GM23338 (cell line): ENCODE results near the gene COL15A1. TPM values are rescaled to one million over a fixed set of nuclear protein-coding genes. Genes with fewer than 3 reads are reported as not detected.

Experiments used
- ATAC-seq: fragments of 200-7000 bp; cut with Tn5 transposase; 3 replicates; pipeline ENCODE4 v1.9.1; 2020
- DNase-seq: peaks from one replicate; pipeline ENCODE4 v3.0.0-alpha.2; 2015; ENCODE audit warnings: low spot score
- H2AFZ ChIP-seq: fragments of 200-600 bp; sonication (generic); 2 replicates; pipeline ENCODE4 v1.8.0; 2016; ENCODE audit warnings: antibody characterized with exemption, mild to moderate bottlenecking, moderate library complexity
- H3F3A ChIP-seq: fragments of 200-600 bp; sonication (generic); replicated peaks from 2 replicates; pipeline ENCODE4 v1.8.0; 2017; ENCODE audit warnings: antibody characterized with exemption, mixed run types, low read depth
- H3K27ac ChIP-seq: fragments of 200-600 bp; sonication (generic); 2 replicates; pipeline ENCODE4 v1.6.1; 2016; ENCODE audit warnings: low read depth
- H3K27me3 ChIP-seq: fragments of 200-600 bp; sonication (generic); 2 replicates; pipeline ENCODE4 v1.8.0; 2016; ENCODE audit warnings: mild to moderate bottlenecking, mixed run types, moderate library complexity; ENCODE audit not compliant: insufficient read depth
- H3K36me3 ChIP-seq: fragments of 200-600 bp; sonication (generic); 2 replicates; pipeline ENCODE4 v1.8.0; 2016; ENCODE audit warnings: mild to moderate bottlenecking; ENCODE audit not compliant: insufficient read depth
- H3K4me1 ChIP-seq: fragments of 200-600 bp; sonication (generic); 2 replicates; pipeline ENCODE4 v1.8.0; 2016; ENCODE audit warnings: mild to moderate bottlenecking, moderate library complexity; ENCODE audit not compliant: insufficient read depth
- H3K4me2 ChIP-seq: fragments of 200-600 bp; sonication (generic); 2 replicates; pipeline ENCODE4 v1.7.1; 2017; ENCODE audit warnings: mixed run types
- H3K4me3 ChIP-seq: fragments of 200-600 bp; sonication (generic); 2 replicates; pipeline ENCODE4 v1.6.1; 2016; ENCODE audit warnings: mixed run types
- H3K79me2 ChIP-seq: fragments of 200-600 bp; sonication (generic); replicated peaks from 2 replicates; pipeline ENCODE4 v1.8.0; 2017; ENCODE audit warnings: mild to moderate bottlenecking; ENCODE audit not compliant: insufficient read depth
- H3K9me2 ChIP-seq: fragments of 200-600 bp; sonication (generic); 2 replicates; pipeline ENCODE4 v1.8.0; 2017; ENCODE audit not compliant: insufficient read depth
- H4K20me1 ChIP-seq: fragments of 200-600 bp; sonication (generic); replicated peaks from 2 replicates; pipeline ENCODE4 v1.8.0; 2017; ENCODE audit warnings: mild to moderate bottlenecking; ENCODE audit not compliant: insufficient read depth
- H3K27ac Mint-ChIP-seq: 2 replicates; pipeline ENCODE4 v1.8.0; 2020; ENCODE audit warnings: inconsistent platforms, mild to moderate bottlenecking, moderate library complexity, mixed read lengths
- H3K27me3 Mint-ChIP-seq: 3 replicates; pipeline ENCODE4 v1.8.0; 2022; ENCODE audit warnings: low read depth, mild to moderate bottlenecking, moderate library complexity, mixed read lengths, inconsistent platforms; ENCODE audit not compliant: insufficient read depth, poor library complexity
- H3K36me3 Mint-ChIP-seq: 3 replicates; pipeline ENCODE4 v1.8.0; 2021; ENCODE audit warnings: low read depth, mild to moderate bottlenecking, inconsistent platforms, moderate library complexity, mixed read lengths
- H3K4me1 Mint-ChIP-seq: 3 replicates; pipeline ENCODE4 v1.8.0; 2020; ENCODE audit warnings: mild to moderate bottlenecking, inconsistent platforms, mixed read lengths
- H3K4me3 Mint-ChIP-seq: 3 replicates; pipeline ENCODE4 v1.8.0; 2021; ENCODE audit warnings: moderate library complexity, mild to moderate bottlenecking, inconsistent platforms, mixed read lengths
- H3K9me3 Mint-ChIP-seq: 3 replicates; pipeline ENCODE4 v1.8.0; 2020; ENCODE audit warnings: moderate library complexity, mild to moderate bottlenecking, inconsistent platforms, mixed read lengths
- EZH2 ChIP-seq: fragments of 200-600 bp; sonication (generic); IDR thresholded peaks from one replicate; pipeline ENCODE4 v1.8.0; 2017; ENCODE audit warnings: antibody characterized with exemption, mild to moderate bottlenecking, low read depth; ENCODE audit not compliant: unreplicated experiment
- EZH2phosphoT487 ChIP-seq: fragments of 200-600 bp; sonication (generic); IDR thresholded peaks from one replicate; pipeline ENCODE4 v1.8.1; 2018; ENCODE audit warnings: antibody characterized with exemption; ENCODE audit not compliant: unreplicated experiment
- JUNB ChIP-seq: IDR thresholded peaks from one replicate; pipeline ENCODE4 v1.6.1; 2016; ENCODE audit warnings: antibody characterized with exemption; ENCODE audit not compliant: unreplicated experiment
- NANOG ChIP-seq: IDR thresholded peaks from 2 replicates; pipeline ENCODE4 v1.6.1; 2016; ENCODE audit warnings: antibody characterized with exemption, borderline replicate concordance
- POLR2AphosphoS5 ChIP-seq: IDR thresholded peaks from 2 replicates; pipeline ENCODE4 v1.6.1; 2016; ENCODE audit warnings: antibody characterized with exemption, low read depth
- STAT1 ChIP-seq: IDR thresholded peaks from one replicate; pipeline ENCODE4 v1.6.1; 2016; ENCODE audit warnings: antibody characterized with exemption; ENCODE audit not compliant: unreplicated experiment
- ZNF114 ChIP-seq: fragments of 250-450 bp; sonication (Bioruptor Pico); IDR thresholded peaks from 2 replicates; pipeline ENCODE4 v1.5.0; 2020; ENCODE audit warnings: mild to moderate bottlenecking, moderate library complexity
- ZNF331 ChIP-seq: fragments of 250-450 bp; sonication (Bioruptor Pico); IDR thresholded peaks from 2 replicates; pipeline ENCODE4 v1.5.0; 2020; ENCODE audit warnings: low read depth, mild to moderate bottlenecking, moderate library complexity
- polyA plus RNA-seq: library from polyadenylated mRNA; unstranded; fragments of >200 nt; fragmentation: Nextera tagmentation; extraction: Ambion mirVana; gene quantifications from 2 replicates; pipeline ENCODE4 v1.2.1, GENCODE V29; 2016
- total RNA-seq: library from RNA; depleted of rRNA; stranded (reverse); fragments of >200 nt; shearing (Covaris generic); gene quantifications from 2 replicates; pipeline ENCODE4 v1.2.3, GENCODE V29; 2014
- TF ChIP-seq, protein P1 (sequence below), 2 experiments: fragments of 200-600 bp in 1 of 2; sonication (generic) in 1 of 2; conservative IDR thresholded peaks; 2 replicates each; pipeline versions ENCODE4 v1.5.1 to v1.6.1; 2016 to 2017; ENCODE audit warnings: antibody characterized with exemption in 2 of 2, low read depth in 2 of 2, mild to moderate bottlenecking in 2 of 2, moderate library complexity in 1 of 2
- TF ChIP-seq, protein P2 (sequence below): fragments of 250-450 bp; sonication (Bioruptor Pico); IDR thresholded peaks from 2 replicates; pipeline ENCODE4 v1.5.0; 2020; ENCODE audit warnings: mild to moderate bottlenecking, moderate library complexity
- TF ChIP-seq, protein P3 (sequence below): IDR thresholded peaks from 2 replicates; pipeline ENCODE4 v1.6.1; 2016; ENCODE audit warnings: antibody characterized with exemption
- TF ChIP-seq, protein P4 (sequence below): IDR thresholded peaks from one replicate; pipeline ENCODE4 v1.6.1; 2018; ENCODE audit warnings: antibody characterized with exemption; ENCODE audit not compliant: unreplicated experiment

COL15A1 gene
- total and polyA plus RNA-seq, 2 experiments from 2014 or later, result 0.17 to 0.18 TPM

DNA sequence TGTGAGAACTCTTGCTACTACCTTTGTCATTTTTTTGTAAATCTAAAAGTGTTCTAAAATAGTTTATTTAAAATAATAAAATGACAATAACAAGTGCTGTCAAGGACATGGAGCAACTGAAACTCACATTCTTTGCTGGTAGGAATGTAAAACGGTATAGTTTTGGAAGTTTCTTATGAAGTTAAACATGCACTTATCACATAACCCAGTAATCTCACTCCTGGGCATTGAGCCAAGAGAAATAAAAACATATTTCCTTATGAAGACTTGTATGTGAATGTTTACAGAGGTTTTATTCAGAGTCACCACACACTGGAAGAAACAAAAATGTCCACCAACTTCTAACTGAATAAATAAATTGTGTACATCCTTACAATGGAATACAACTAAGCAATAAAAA is 46.0 kb upstream of the COL15A1 start:
- Histone ChIP-seq H3K79me2 (no peaks in the 10 kb centered on the region), H3K27ac (no peak overlapping the region), H3K4me2 (no peak overlapping the region), H3F3A (no peaks in the 10 kb centered on the region), H3K36me3 (no peaks in the 10 kb centered on the region), H3K4me1 (peaks cover 8% of the 10 kb centered on the region; the same call in 1 of the 2 replicates), H3K27me3 (no peaks in the 10 kb centered on the region), H3K4me3 (no peak overlapping the region), H4K20me1 (no peaks in the 10 kb centered on the region), H3K9me2 (no peaks in the 10 kb centered on the region), H2AFZ (no peak overlapping the region)
- peaks cover 8% of the 10 kb centered on the region; the same call in 2 of the 3 replicates for H3K9me3 Mint-ChIP-seq
- no peaks in the 10 kb centered on the region for H3K27me3 Mint-ChIP-seq
- no peak overlapping the region for H3K4me3 Mint-ChIP-seq
- ATAC-seq (no peak), DNase-seq (no peak)
- H3K27ac Mint-ChIP-seq, result no peak overlapping the region
- TF ChIP-seq JUNB, result no peak
- TF ChIP-seq, protein P1, sequence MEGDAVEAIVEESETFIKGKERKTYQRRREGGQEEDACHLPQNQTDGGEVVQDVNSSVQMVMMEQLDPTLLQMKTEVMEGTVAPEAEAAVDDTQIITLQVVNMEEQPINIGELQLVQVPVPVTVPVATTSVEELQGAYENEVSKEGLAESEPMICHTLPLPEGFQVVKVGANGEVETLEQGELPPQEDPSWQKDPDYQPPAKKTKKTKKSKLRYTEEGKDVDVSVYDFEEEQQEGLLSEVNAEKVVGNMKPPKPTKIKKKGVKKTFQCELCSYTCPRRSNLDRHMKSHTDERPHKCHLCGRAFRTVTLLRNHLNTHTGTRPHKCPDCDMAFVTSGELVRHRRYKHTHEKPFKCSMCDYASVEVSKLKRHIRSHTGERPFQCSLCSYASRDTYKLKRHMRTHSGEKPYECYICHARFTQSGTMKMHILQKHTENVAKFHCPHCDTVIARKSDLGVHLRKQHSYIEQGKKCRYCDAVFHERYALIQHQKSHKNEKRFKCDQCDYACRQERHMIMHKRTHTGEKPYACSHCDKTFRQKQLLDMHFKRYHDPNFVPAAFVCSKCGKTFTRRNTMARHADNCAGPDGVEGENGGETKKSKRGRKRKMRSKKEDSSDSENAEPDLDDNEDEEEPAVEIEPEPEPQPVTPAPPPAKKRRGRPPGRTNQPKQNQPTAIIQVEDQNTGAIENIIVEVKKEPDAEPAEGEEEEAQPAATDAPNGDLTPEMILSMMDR (conservative IDR thresholded peaks at IDR 0.05; ENCODE audit: low read depth in 2 of 2), result no peak
- no peak for TF ChIP-seq ZNF331 (CRISPR knock-in tag)
- no peak for TF ChIP-seq STAT1
- no peak for TF ChIP-seq EZH2phosphoT487
- TF ChIP-seq ZNF114 (CRISPR knock-in tag), result no peak
- TF ChIP-seq NANOG, result no peak
- TF ChIP-seq, protein P2, sequence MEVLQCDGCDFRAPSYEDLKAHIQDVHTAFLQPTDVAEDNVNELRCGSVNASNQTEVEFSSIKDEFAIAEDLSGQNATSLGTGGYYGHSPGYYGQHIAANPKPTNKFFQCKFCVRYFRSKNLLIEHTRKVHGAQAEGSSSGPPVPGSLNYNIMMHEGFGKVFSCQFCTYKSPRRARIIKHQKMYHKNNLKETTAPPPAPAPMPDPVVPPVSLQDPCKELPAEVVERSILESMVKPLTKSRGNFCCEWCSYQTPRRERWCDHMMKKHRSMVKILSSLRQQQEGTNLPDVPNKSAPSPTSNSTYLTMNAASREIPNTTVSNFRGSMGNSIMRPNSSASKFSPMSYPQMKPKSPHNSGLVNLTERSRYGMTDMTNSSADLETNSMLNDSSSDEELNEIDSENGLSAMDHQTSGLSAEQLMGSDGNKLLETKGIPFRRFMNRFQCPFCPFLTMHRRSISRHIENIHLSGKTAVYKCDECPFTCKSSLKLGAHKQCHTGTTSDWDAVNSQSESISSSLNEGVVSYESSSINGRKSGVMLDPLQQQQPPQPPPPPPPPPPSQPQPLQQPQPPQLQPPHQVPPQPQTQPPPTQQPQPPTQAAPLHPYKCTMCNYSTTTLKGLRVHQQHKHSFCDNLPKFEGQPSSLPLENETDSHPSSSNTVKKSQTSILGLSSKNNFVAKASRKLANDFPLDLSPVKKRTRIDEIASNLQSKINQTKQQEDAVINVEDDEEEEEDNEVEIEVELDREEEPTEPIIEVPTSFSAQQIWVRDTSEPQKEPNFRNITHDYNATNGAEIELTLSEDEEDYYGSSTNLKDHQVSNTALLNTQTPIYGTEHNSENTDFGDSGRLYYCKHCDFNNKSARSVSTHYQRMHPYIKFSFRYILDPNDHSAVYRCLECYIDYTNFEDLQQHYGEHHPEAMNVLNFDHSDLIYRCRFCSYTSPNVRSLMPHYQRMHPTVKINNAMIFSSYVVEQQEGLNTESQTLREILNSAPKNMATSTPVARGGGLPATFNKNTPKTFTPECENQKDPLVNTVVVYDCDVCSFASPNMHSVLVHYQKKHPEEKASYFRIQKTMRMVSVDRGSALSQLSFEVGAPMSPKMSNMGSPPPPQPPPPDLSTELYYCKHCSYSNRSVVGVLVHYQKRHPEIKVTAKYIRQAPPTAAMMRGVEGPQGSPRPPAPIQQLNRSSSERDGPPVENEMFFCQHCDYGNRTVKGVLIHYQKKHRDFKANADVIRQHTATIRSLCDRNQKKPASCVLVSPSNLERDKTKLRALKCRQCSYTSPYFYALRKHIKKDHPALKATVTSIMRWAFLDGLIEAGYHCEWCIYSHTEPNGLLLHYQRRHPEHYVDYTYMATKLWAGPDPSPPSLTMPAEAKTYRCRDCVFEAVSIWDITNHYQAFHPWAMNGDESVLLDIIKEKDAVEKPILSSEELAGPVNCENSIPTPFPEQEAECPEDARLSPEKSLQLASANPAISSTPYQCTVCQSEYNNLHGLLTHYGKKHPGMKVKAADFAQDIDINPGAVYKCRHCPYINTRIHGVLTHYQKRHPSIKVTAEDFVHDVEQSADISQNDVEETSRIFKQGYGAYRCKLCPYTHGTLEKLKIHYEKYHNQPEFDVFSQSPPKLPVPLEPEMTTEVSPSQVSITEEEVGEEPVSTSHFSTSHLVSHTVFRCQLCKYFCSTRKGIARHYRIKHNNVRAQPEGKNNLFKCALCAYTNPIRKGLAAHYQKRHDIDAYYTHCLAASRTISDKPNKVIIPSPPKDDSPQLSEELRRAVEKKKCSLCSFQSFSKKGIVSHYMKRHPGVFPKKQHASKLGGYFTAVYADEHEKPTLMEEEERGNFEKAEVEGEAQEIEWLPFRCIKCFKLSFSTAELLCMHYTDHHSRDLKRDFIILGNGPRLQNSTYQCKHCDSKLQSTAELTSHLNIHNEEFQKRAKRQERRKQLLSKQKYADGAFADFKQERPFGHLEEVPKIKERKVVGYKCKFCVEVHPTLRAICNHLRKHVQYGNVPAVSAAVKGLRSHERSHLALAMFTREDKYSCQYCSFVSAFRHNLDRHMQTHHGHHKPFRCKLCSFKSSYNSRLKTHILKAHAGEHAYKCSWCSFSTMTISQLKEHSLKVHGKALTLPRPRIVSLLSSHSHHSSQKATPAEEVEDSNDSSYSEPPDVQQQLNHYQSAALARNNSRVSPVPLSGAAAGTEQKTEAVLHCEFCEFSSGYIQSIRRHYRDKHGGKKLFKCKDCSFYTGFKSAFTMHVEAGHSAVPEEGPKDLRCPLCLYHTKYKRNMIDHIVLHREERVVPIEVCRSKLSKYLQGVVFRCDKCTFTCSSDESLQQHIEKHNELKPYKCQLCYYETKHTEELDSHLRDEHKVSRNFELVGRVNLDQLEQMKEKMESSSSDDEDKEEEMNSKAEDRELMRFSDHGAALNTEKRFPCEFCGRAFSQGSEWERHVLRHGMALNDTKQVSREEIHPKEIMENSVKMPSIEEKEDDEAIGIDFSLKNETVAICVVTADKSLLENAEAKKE (CRISPR knock-in tag), result no peak
- TF ChIP-seq EZH2, result no peak
- TF ChIP-seq, protein P3, sequence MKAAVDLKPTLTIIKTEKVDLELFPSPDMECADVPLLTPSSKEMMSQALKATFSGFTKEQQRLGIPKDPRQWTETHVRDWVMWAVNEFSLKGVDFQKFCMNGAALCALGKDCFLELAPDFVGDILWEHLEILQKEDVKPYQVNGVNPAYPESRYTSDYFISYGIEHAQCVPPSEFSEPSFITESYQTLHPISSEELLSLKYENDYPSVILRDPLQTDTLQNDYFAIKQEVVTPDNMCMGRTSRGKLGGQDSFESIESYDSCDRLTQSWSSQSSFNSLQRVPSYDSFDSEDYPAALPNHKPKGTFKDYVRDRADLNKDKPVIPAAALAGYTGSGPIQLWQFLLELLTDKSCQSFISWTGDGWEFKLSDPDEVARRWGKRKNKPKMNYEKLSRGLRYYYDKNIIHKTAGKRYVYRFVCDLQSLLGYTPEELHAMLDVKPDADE, result no peak
- TF ChIP-seq POLR2AphosphoS5, result no peak
- TF ChIP-seq, protein P4, sequence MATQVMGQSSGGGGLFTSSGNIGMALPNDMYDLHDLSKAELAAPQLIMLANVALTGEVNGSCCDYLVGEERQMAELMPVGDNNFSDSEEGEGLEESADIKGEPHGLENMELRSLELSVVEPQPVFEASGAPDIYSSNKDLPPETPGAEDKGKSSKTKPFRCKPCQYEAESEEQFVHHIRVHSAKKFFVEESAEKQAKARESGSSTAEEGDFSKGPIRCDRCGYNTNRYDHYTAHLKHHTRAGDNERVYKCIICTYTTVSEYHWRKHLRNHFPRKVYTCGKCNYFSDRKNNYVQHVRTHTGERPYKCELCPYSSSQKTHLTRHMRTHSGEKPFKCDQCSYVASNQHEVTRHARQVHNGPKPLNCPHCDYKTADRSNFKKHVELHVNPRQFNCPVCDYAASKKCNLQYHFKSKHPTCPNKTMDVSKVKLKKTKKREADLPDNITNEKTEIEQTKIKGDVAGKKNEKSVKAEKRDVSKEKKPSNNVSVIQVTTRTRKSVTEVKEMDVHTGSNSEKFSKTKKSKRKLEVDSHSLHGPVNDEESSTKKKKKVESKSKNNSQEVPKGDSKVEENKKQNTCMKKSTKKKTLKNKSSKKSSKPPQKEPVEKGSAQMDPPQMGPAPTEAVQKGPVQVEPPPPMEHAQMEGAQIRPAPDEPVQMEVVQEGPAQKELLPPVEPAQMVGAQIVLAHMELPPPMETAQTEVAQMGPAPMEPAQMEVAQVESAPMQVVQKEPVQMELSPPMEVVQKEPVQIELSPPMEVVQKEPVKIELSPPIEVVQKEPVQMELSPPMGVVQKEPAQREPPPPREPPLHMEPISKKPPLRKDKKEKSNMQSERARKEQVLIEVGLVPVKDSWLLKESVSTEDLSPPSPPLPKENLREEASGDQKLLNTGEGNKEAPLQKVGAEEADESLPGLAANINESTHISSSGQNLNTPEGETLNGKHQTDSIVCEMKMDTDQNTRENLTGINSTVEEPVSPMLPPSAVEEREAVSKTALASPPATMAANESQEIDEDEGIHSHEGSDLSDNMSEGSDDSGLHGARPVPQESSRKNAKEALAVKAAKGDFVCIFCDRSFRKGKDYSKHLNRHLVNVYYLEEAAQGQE, result no peak
- H3K4me1 Mint-ChIP-seq, result no peaks in the 10 kb centered on the region
- H3K36me3 Mint-ChIP-seq, result no peaks in the 10 kb centered on the region
